Hepatic stellate cell (primary cell): ENCODE data around the gene PRPSAP2.
"Not testable (repeated sequence)": the region's sequence is repeated elsewhere in the genome, so short reads cannot be mapped to it uniquely, and the experiment has no call there.

Experiments used
- DNase-seq: peaks from one replicate; pipeline ENCODE4 v3.0.0; 2011; ENCODE audit warnings: low spot score

The PRPSAP2 gene

DNA sequence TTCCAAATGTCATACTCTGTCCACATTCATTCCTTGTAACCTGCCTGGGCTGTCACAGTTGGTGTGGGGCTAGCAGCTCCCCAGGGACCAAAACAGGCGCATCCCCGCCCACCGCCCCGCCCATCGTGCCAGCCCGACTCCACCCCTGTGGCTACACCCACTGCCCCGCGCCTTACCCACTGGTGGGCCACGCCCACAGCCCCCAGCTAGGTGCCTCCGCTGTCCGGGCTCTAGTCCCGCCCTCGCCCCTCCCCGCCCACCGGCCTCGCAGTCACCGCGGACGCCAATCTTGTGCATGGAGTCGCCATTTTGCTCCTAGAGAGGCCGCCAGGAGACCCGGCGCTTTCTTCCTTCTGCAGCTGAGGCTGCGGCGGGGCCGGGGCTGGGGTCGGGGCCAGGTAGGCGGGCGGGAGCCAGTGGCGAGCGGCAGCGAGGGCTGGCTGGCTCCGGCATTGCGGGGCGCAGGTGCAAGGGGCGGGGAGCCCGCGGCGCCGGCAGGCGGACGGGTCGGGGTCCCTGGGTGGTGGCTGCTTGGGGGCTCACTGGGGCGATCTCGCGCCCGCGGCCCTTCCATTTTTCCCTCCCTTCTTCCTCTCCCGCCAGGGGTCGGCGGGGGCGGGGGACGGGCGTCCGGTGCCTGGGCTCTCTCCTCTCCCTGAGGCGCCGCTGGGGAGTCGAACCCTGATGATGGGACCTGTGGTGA, at the start of gene PRPSAP2:
Gene PRPSAP2 (plus strand): TSS at position 268 of the 703 bp plus-strand sequence. CDS start 7,703 bp downstream, outside the sequence.
- DNase-seq: peak; percentile 96

DNA sequence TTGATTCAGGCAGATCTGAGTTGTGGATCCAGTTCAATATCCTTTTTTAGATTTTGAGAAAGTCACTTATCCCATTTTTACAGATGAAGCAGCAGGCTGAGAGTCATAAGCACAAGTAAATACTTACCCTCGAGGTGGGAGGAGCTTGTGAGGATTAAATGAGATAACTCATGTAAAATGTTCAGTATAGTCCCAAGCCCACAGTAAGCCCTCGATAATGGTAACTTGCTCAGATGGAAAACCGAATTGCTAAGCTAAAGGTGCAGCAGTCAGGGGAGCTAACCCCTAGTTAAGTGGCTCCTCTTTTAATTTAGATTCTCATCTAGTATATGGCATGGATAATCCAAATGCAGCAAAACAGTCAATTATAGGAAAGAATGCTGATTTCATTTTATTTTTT, 42.0 kb upstream of the PRPSAP2 start:
- DNase-seq: not testable (repeated sequence)

DNA sequence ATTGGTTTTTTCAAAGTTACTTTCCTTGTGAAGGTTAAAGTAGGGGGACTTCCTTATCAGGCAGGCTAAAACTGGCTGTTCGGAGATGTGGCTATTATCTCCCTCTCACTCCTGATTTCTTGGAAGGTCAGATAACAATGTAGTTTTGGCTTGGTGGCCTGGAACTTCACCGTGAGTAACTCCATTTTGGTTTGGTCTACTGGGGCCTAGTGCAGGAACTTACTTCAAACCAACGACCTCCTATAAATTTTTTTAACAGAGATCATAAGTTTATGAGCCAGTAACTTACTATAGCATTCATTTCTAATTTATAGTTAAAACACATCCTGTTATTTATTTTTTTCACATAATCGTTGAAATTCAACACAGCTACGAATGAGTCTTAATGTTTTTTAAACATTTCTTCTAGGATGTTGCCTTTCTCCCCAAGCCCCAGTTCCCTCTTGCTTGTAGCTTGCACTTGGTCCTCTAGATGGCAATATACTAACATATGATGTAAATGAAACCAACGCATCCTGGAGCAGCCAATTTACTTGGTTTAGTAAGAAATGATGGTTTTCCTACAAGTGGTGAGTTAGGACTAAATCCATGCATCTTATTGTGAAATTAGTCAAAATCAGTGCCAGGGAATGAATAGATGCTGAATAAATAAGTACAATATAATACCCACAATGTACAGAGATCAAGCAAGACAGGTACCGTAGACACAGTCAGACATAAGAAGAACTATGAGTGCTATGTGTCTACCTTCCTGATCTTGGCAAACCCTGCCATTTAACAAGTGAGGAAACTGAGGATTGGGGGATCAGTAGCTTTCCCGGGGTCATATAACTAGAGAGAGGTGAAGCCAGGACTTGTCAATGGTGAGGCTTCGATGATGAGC, 41.2 kb upstream of the PRPSAP2 start:
- not testable (repeated sequence) for DNase-seq

GRCh38 chr17:18821430-18821829, 36.5 kb upstream of the PRPSAP2 start:
- not testable (repeated sequence) for DNase-seq

DNA sequence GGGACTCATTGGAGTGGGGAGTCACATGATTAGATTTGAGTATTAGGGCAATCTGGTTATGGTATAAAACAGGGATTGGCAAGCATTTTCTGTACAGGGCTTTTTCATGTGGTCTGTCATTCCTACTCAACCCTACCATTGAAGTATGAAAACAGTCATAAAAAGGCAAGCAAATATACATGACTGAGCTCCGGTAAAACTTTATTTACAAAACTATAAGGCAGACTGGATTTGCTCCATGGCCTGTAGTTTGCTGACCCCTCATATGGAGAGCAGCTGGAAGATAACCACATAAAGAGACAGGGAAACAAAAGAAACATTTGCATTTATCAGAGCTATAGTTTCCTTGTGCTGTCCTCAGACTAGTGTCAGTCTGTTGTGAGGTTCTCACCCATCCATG, 30.3 kb upstream of the PRPSAP2 start:
- not testable (repeated sequence) for DNase-seq

DNA sequence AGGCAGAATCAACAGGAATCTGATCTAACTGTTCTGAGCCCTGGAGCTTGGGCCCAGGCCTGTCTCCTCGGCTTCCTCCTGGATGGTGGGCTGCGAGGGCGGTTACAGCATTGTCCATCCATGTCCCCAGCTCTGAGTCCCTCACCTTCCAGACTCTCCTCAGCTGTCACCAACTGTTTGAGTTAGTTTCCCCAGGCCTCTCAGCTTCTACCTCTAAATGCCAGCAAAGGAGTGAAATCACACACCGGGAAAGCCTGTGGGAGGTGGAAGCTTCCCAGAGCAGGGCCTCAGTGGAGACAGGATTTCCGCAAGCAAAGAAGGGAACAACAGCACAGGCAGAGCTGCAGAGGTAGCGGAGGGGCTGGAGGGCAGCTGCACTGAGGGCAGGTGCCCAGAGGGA, 9.4 kb upstream of the PRPSAP2 start:
- DNase-seq: no peak

- DNase-seq: no peak
These were observed 7.3 kb upstream of the PRPSAP2 start for GRCh38 chr17:18850679-18851078.

GRCh38 chr17:18851201-18851600, 6.7 kb upstream of the PRPSAP2 start:
- DNase-seq: no peak

- DNase-seq: no peak
These were observed 3.0 kb upstream of the PRPSAP2 start for GRCh38 chr17:18854956-18855355.

- peak; percentile 96 for DNase-seq
These were observed 1.9 kb upstream of the PRPSAP2 start for GRCh38 chr17:18855831-18856569.

GRCh38 chr17:18856570-18856915, 1.4 kb upstream of the PRPSAP2 start:
- DNase-seq: no peak

DNA sequence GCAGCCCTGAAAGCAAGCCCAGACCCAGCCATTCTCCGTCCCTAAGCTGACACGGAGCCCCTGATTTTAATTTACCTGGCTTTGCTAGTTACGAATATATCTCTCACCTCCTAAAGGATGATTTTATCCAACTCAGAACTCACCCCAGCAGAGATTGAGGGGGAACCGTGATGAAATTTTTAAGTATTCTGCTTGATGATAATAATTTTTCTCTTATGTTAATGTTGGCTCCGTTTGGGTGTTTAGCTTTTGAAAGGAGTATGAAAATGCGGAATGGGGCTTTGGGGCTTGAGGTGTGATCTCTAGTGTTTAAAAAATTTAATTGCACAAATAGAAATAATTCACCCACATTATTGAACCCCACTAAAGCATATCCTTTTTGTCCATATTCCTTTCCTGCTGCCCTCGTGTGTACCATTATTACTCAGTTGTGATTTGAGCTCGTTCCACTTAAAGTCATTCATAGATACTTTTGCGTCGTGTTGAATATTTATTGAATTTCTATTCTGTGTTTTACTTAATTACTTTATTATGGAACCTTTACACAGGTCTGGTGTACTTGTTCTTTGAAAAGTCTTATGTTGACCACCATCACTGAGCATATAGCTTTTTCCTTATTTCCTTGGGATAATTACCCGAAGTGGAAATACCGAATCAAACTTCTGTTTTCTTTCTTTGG, 775 bp downstream of the PRPSAP2 start:
- DNase-seq: no peak

DNA sequence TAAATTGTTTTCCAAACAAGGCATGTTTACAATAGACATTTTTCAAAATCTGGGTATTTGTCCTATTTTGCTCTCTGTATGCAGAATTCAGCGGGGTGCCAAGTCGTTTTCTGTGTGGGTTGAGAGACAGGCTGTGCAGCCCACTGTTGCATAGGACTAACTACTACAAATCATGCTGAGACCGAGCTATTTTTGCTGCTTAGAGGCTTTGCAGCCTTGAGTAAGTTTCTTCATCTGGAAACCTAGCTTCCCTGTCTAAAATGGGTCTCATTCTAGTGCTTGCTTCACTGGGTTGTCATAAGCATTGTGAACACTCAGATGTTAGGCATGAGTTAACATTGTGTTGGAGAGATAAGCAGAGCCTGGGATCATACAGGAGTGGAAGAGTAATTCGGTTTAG, 1.3 kb downstream of the PRPSAP2 start:
- DNase-seq: peak; percentile 44

DNA sequence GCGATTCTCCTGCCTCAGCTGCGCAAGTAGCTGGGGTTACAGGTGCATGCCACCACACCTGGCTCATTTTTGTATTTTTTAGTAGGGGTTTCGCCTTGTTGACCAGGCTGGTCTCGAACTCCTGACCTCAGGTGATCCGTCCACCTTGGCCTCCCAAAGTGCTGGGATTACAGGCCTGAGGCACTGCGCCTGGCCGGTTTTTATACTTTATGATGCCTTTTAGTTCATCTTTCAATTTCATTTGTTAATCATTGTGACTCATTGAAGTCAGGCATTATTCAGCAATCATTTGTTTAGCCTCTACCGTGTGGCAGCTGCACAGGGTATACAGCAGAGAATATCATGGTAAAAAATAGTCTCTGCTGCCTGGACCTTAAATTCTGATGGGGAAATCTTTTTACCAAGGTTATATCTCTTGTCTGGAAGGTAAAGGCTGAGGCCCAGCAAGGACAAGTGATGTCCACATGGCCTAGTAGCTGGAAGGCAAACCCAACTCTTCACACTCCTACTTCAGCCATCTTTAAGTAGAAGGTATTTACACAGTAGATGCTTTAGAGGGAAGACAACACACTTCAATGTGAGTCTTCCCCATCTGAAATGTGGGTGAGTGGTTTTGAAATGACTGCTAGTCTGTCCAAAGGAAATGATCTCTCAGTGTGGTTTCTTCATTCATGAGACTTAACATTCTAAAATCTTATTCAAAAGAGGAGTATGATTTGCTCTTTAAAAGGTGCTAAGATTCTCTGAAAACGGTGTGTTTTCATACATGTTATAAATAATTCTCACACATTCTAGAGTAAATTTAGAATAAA, 2.4 kb downstream of the PRPSAP2 start:
- DNase-seq: no peak

- DNase-seq: no peak
These were observed 4.1 kb downstream of the PRPSAP2 start for GRCh38 chr17:18862011-18862410.

DNA sequence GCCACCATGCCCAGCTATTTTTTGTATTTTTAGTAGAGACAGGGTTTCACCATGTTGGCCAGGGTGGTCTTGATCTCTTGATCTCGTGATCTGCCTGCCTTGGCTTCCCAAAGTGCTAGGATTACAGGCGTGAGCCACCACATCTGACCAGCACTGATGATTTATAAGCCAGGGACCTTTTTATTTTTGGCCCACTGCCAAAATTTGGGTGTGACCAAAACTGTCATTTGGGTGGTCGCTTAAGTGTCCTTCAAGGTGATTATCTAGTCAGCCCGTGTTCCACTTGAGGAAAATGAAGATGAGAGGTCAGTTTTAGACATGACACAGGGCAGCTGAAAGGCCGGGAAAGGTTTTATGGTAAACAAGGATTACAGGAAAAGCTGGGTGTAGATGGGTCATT, 7.1 kb downstream of the PRPSAP2 start:
- not testable (repeated sequence) for DNase-seq

- no peak for DNase-seq
These were observed 9.2 kb downstream of the PRPSAP2 start for GRCh38 chr17:18866866-18867813.

GRCh38 chr17:18877104-18877645, 19.2 kb downstream of the PRPSAP2 start:
- peak; percentile 45 for DNase-seq

GRCh38 chr17:18888766-18889290, 30.9 kb downstream of the PRPSAP2 start:
- DNase-seq: no peak
